Upper lobe of right lung (tissue), 1 donor: ENCODE data around the gene POU6F1. TPM values are rescaled to one million over a fixed set of nuclear protein-coding genes. Genes with fewer than 3 reads are reported as not detected.

Experiments used
- ATAC-seq: fragments of 200-7000 bp; cut with Tn5 transposase; one replicate; pipeline ENCODE4 v1.9.1; 2020; ENCODE audit warnings: mild to moderate bottlenecking, moderate library complexity
- DNase-seq: peaks from one replicate; pipeline ENCODE4 v3.0.0-alpha.2; 2020
- H3K27ac ChIP-seq: fragments of 200-600 bp; one replicate; pipeline ENCODE4 v1.8.0; 2022
- H3K27me3 ChIP-seq: fragments of 200-600 bp; one replicate; pipeline ENCODE4 v1.8.0; 2022; ENCODE audit warnings: mild to moderate bottlenecking
- H3K36me3 ChIP-seq: fragments of 200-600 bp; one replicate; pipeline ENCODE4 v1.8.0; 2022
- H3K4me1 ChIP-seq: fragments of 200-600 bp; one replicate; pipeline ENCODE4 v1.8.0; 2022
- H3K4me3 ChIP-seq: fragments of 200-600 bp; one replicate; pipeline ENCODE4 v1.8.0; 2022; ENCODE audit warnings: mild to moderate bottlenecking
- H3K9me3 ChIP-seq: fragments of 200-600 bp; one replicate; pipeline ENCODE4 v1.8.0; 2022
- intact Hi-C: fragments of 100-400 bp; cut with DNase I; formaldehyde crosslinking; loops from one replicate; pipeline ENCODE4 v1.11.0; 2022
- total RNA-seq: library from RNA; stranded (reverse); fragmentation: NEBNext Ultra II Directional; extraction: Animal tissue kit (Norgen Biotek cat#: 25700); gene quantifications from one replicate; pipeline ENCODE4 v1.2.1, GENCODE V29; 2021
- TF ChIP-seq, protein P1 (sequence below): fragments of 200-600 bp; IDR thresholded peaks from one replicate; pipeline ENCODE4 v1.8.0; 2022; ENCODE audit warnings: antibody characterized with exemption
- donor health status: DM: no; HTN: yes; CAD: no; lungs with severe emphysema.

Gene POU6F1
- total RNA-seq, 1 donor from 2014 or later = 19.0 TPM

DNA sequence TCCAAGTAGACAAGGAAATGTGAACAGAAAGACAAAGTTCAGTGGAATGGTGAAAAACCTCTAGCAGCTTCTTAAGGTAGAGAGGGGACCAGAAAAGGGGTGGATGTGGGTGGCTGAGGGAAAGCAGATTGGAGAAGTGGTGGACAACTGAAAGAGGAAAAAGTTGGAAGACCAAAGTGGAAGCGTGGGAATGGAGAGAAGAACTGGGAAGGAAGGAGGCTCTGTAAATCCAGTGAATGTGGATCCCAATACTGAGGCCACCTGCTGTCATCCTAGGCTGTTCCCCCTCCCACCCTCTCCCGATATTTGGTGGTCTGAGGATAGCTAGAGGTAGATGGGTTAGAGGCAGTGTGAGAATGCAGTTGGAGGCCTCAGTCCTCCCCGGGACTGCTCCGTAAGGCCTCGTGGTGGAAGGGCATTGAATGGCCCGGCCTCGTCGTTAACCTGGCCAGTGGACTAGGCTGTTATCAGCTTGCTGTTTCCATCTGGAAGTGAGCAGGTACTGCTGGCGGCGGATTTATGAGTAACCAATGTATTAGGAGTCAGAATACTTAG is 822 bp upstream of the POU6F1 start:
- Histone ChIP-seq H3K4me3 (peak overlapping the region; percentile 89), H3K27me3 (no peaks in the 10 kb centered on the region), H3K27ac (peak overlapping the region; percentile 97), H3K4me1 (peaks cover 15% of the 10 kb centered on the region), H3K36me3 (no peaks in the 10 kb centered on the region), H3K9me3 (no peaks in the 10 kb centered on the region)
- intact Hi-C loops = no loop called here
- DNase-seq (no peak), ATAC-seq (peak; percentile 21)
- TF ChIP-seq, protein P1, sequence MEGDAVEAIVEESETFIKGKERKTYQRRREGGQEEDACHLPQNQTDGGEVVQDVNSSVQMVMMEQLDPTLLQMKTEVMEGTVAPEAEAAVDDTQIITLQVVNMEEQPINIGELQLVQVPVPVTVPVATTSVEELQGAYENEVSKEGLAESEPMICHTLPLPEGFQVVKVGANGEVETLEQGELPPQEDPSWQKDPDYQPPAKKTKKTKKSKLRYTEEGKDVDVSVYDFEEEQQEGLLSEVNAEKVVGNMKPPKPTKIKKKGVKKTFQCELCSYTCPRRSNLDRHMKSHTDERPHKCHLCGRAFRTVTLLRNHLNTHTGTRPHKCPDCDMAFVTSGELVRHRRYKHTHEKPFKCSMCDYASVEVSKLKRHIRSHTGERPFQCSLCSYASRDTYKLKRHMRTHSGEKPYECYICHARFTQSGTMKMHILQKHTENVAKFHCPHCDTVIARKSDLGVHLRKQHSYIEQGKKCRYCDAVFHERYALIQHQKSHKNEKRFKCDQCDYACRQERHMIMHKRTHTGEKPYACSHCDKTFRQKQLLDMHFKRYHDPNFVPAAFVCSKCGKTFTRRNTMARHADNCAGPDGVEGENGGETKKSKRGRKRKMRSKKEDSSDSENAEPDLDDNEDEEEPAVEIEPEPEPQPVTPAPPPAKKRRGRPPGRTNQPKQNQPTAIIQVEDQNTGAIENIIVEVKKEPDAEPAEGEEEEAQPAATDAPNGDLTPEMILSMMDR = no peak

DNA sequence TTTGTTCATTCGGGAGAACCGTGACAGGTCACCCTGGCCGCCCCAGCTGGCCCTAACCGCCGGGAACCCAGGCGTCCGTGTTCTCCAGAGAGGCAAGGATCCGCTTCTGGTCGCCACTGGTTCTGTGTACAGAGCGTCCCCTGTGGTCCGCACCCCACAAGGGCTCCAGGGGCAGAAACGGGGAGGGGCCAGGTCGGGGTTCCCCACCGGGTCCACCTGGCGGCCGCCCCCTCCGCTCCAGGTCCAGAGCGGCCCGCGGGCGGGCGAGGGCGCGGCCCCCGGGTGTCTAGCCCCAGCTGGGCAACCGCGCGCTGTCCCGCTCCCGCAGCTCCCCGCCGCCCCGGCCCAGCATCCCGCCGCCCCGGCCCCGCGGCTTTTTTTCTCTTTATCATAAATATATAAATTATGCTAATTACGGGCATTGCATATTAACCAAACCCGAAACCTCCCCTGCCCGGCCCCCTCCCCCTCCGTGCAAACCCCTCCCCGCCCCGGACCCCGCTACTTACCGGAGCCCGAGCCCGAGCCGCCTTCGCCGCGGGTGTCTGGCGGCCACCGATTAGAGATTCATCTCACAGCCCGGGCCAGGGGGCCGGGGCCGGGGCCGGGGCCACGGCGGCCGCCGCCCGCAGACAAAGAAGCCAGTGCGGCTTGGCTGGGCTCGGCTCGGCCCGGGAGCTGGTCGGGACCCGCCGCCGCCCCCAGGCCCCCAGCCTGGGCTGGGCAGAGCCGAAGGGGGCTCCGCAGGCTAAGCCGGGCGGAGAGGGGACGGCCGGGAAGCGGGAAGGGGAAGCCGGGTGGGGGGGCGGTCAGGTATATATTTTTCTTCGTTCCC is 512 bp downstream of the POU6F1 start:
- TF ChIP-seq, protein P1 = peak; percentile 33
- no peaks in the 10 kb centered on the region for H3K9me3 ChIP-seq
- no peaks in the 10 kb centered on the region for H3K27me3 ChIP-seq
- H3K4me1 ChIP-seq = peaks cover 15% of the 10 kb centered on the region
- peak overlapping the region; percentile 97 for H3K27ac ChIP-seq
- no peaks in the 10 kb centered on the region for H3K36me3 ChIP-seq
- DNase-seq (peak; percentile 87), ATAC-seq (peak; percentile 77)
- intact Hi-C loops = no loop called here
- H3K4me3 ChIP-seq = peak overlapping the region; percentile 89

DNA sequence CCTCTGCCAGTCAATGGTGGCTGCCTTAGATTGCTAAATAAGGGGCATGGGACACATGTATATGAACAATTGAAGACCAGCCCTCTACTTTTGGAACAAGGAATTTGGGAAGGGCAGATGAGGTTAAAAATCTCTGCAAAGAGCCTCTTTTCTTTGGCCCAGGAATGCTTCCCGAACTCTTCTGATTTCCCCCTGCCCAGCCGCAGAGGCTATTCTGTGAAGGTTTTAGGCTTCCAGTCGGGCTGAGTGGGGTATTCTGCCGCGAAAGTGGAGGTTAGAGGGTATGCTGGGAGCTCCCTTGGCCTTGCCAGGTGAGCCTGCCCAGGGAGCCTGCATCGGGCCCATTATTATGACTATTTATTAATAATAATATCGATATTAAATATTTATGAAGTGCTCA is 1.2 kb downstream of the POU6F1 start:
- no peaks in the 10 kb centered on the region for H3K9me3 ChIP-seq
- H3K27ac ChIP-seq = peak overlapping the region; percentile 97
- no peaks in the 10 kb centered on the region for H3K36me3 ChIP-seq
- H3K27me3 ChIP-seq = no peaks in the 10 kb centered on the region
- peaks cover 15% of the 10 kb centered on the region for H3K4me1 ChIP-seq
- ATAC-seq (no peak), DNase-seq (no peak)
- intact Hi-C loops = no loop called here
- peak overlapping the region; percentile 89 for H3K4me3 ChIP-seq
- TF ChIP-seq, protein P1 = no peak

DNA sequence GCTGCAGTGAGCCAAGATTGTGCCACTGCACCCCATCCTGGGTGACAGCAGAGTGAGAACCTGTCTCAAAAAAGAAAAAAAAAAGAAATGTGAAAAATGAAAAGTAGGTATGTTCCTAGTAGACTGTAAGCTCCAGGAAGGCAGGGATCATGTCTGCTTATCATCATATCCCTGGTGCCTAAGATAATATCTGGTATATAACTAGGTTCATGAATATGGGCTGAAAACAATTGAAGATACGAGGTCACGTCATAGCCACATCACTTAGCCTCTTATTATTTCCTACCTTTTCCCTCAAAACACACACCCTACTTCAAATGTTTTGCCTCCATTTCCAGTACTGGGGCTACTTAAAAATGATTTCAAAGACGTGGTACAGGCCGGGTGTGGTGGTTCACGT is 3.0 kb downstream of the POU6F1 start:
- ATAC-seq (no peak), DNase-seq (peak; percentile 22)
- intact Hi-C loops = no loop called here
- Histone ChIP-seq H3K4me3 (no peak overlapping the region), H3K27me3 (no peaks in the 10 kb centered on the region), H3K27ac (no peak overlapping the region), H3K36me3 (no peaks in the 10 kb centered on the region), H3K4me1 (peaks cover 15% of the 10 kb centered on the region), H3K9me3 (no peaks in the 10 kb centered on the region)
- TF ChIP-seq, protein P1 = no peak

DNA sequence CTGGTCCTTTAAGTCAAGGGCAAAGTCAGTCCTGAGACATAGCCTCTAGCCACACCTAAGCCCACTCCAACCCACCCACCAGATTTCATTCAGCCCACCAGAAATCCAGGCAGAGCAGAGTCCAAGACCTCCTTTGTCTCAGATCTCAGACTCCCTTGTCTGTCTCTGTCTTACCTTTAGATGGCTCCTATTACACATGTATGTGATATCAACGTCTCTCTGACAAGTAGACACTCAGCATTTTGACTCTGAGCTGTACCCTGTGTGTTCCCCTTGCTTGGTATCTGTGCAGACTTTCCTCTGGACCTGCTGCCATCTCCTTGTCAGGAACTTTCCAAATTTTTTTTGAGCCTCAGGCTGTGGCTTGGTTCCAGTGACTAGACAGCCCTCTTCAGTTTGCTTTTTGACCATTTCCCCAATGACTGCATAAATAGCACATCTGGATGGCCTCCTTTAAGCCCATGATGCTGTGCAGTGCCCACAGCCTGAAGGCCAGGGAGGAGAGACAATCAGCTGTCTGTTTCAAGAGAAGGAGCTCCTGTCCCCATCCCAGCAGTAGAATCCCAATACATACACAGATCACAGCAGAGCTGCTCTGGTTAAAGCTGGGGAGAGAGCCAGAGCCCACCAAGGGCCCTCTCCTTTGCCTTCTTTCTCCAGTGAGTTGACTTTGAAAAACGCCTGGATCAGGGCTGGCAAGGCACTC is 7.0 kb downstream of the POU6F1 start:
- no peak overlapping the region for H3K4me3 ChIP-seq
- ATAC-seq (no peak), DNase-seq (no peak)
- no peaks in the 10 kb centered on the region for H3K4me1 ChIP-seq
- intact Hi-C loops = no loop called here
- H3K9me3 ChIP-seq = no peaks in the 10 kb centered on the region
- no peak overlapping the region for H3K27ac ChIP-seq
- TF ChIP-seq, protein P1 = no peak
- no peaks in the 10 kb centered on the region for H3K27me3 ChIP-seq
- no peaks in the 10 kb centered on the region for H3K36me3 ChIP-seq
